Measurements from ENCODE around the gene CDH4.

CDH4 gene

GRCh38 chr20:61301711-61302525, 49.9 kb downstream of the CDH4 start:
- no peak for DNase-seq (ENCODE audit: low read depth)

- no peak for DNase-seq (ENCODE audit: low read depth)
These were observed 51.2 kb downstream of the CDH4 start for GRCh38 chr20:61303217-61303616.

GRCh38 chr20:61303675-61304074, 51.6 kb downstream of the CDH4 start:
- no peak for DNase-seq (ENCODE audit: low read depth)

- DNase-seq (ENCODE audit: low read depth) = no peak
These were observed 52.7 kb downstream of the CDH4 start for GRCh38 chr20:61304750-61305149.

GRCh38 chr20:61306937-61307475, 54.9 kb downstream of the CDH4 start:
- DNase-seq (ENCODE audit: low read depth) = no peak

- no peak for DNase-seq (ENCODE audit: low read depth)
These were observed 55.8 kb downstream of the CDH4 start for GRCh38 chr20:61307686-61308476.

- DNase-seq (ENCODE audit: low read depth) = no peak
These were observed 56.4 kb downstream of the CDH4 start for GRCh38 chr20:61308477-61308774.

- no peak for DNase-seq (ENCODE audit: low read depth)
These were observed 58.9 kb downstream of the CDH4 start for GRCh38 chr20:61310954-61311353.

GRCh38 chr20:61311656-61312387, 59.8 kb downstream of the CDH4 start:
- DNase-seq (ENCODE audit: low read depth) = no peak

GRCh38 chr20:61312925-61313324, 60.9 kb downstream of the CDH4 start:
- DNase-seq (ENCODE audit: low read depth) = no peak

GRCh38 chr20:61313396-61313795, 61.3 kb downstream of the CDH4 start:
- DNase-seq (ENCODE audit: low read depth) = no peak

- no peak for DNase-seq (ENCODE audit: low read depth)
These were observed 62.4 kb downstream of the CDH4 start for GRCh38 chr20:61314326-61315010.

GRCh38 chr20:61315319-61315718, 63.3 kb downstream of the CDH4 start:
- no peak for DNase-seq (ENCODE audit: low read depth)

GRCh38 chr20:61316346-61316745, 64.3 kb downstream of the CDH4 start:
- DNase-seq (ENCODE audit: low read depth) = no peak

- no peak for DNase-seq (ENCODE audit: low read depth)
These were observed 66.0 kb downstream of the CDH4 start for GRCh38 chr20:61317966-61318530.

- DNase-seq (ENCODE audit: low read depth) = no peak
These were observed 68.8 kb downstream of the CDH4 start for GRCh38 chr20:61320691-61321425.

GRCh38 chr20:61321481-61321880, 69.4 kb downstream of the CDH4 start:
- no peak for DNase-seq (ENCODE audit: low read depth)

GRCh38 chr20:61322151-61322865, 70.2 kb downstream of the CDH4 start:
- DNase-seq (ENCODE audit: low read depth) = no peak

GRCh38 chr20:61324906-61325305, 72.8 kb downstream of the CDH4 start:
- DNase-seq (ENCODE audit: low read depth) = no peak

GRCh38 chr20:61325718-61326117, 73.7 kb downstream of the CDH4 start:
- no peak for DNase-seq (ENCODE audit: low read depth)

Measured in iris pigment epithelial cell (primary cell).